ENCODE data around the gene PPM1B.

- TF ChIP-seq CTCF (IDR thresholded peaks at IDR 0.05) (no peak), EZH2 (IDR thresholded peaks at IDR 0.05; ENCODE audit: borderline replicate concordance, insufficient read depth, low read depth, low read length, poor library complexity, severe bottlenecking) (no peak)
Measured at GRCh38 chr2:44184106-44184505, 15.4 kb downstream of the PPM1B start.
